ENCODE measurements around the gene LRRTM4. TPM values are rescaled to one million over a fixed set of nuclear protein-coding genes. Genes with fewer than 3 reads are reported as not detected.
"Not testable (repeated sequence)": the region's sequence is repeated elsewhere in the genome, so short reads cannot be mapped to it uniquely, and the experiment has no call there.

LRRTM4 gene
- total and polyA plus RNA-seq, 2 experiments from 2014 or later: not detected

- H3K79me2 ChIP-seq (ENCODE audit: insufficient read depth): no peaks in the 10 kb centered on the region
- DNase-seq: no peak
- no peak overlapping the region for H3K9ac ChIP-seq
- 21 to 22% methylated on average over 8 of the region's 8 CpGs for WGBS, 2 experiments (ENCODE audit: low coverage in 1 of 2, low lambda C conversion rate in 2 of 2, missing lambda C conversion rate in 2 of 2)
- H3K4me2 ChIP-seq (ENCODE audit: unreplicated experiment): no peak overlapping the region
- in situ Hi-C loops (cut with MboI): no loop called here
- H3K4me3 ChIP-seq: no peak overlapping the region
- no peak overlapping the region for H3K27ac ChIP-seq
- H4K20me1 ChIP-seq (ENCODE audit: insufficient read depth): no peaks in the 10 kb centered on the region
- no peaks in the 10 kb centered on the region for H3K27me3 ChIP-seq (replicated peaks; ENCODE audit: insufficient read depth)
- no peak overlapping the region for H2AFZ ChIP-seq
- no peaks in the 10 kb centered on the region for H3K9me3 ChIP-seq (ENCODE audit: low read depth)
- TF ChIP-seq EZH2 (IDR thresholded peaks at IDR 0.05; ENCODE audit: insufficient read depth, poor library complexity, severe bottlenecking): no peak
- no peak for TF ChIP-seq EZH2phosphoT487 (IDR thresholded peaks at IDR 0.05; ENCODE audit: insufficient read depth, low read depth)
- H3F3A ChIP-seq (ENCODE audit: insufficient read depth): no peaks in the 10 kb centered on the region
- no peaks in the 10 kb centered on the region for H3K36me3 ChIP-seq (ENCODE audit: low read depth)
- H3K4me1 ChIP-seq (ENCODE audit: insufficient read depth): no peaks in the 10 kb centered on the region
- no peaks in the 10 kb centered on the region for H3K9me2 ChIP-seq (ENCODE audit: insufficient read depth)
Observed at GRCh38 chr2:77101796-77102452, 420.3 kb downstream of the LRRTM4 start.

DNA sequence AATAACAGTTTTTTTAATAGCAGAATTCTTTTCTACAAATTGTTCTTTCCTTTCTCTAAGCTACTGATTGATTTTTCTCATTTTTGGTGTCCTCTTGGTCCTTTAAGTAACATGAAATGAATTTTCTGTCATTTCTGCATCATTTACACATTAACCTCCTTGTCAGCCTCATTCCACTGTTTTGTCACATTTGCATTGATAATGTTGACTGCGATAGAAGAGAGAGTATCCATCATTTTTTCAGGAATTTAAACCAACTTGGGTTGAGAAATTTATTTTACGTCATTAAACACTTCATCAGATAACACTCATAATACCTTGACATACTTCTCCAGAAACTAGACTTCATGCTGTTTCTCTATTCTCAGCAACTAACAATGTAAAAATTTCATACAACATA lies 422.2 kb downstream of the LRRTM4 start:
- no peaks in the 10 kb centered on the region for H3F3A ChIP-seq (ENCODE audit: insufficient read depth)
- no peaks in the 10 kb centered on the region for H4K20me1 ChIP-seq (ENCODE audit: insufficient read depth)
- H3K9me2 ChIP-seq (ENCODE audit: insufficient read depth): no peaks in the 10 kb centered on the region
- no peak overlapping the region for H3K27ac ChIP-seq
- H3K9ac ChIP-seq: no peak overlapping the region
- TF ChIP-seq EZH2phosphoT487 (IDR thresholded peaks at IDR 0.05; ENCODE audit: insufficient read depth, low read depth) (no peak), EZH2 (IDR thresholded peaks at IDR 0.05; ENCODE audit: insufficient read depth, poor library complexity, severe bottlenecking) (no peak)
- no peaks in the 10 kb centered on the region for H3K36me3 ChIP-seq (ENCODE audit: low read depth)
- no peaks in the 10 kb centered on the region for H3K79me2 ChIP-seq (ENCODE audit: insufficient read depth)
- H3K4me3 ChIP-seq: no peak overlapping the region
- WGBS, 2 experiments (ENCODE audit: low coverage in 1 of 2, low lambda C conversion rate in 2 of 2, missing lambda C conversion rate in 2 of 2): 27 to 35% methylated on average over 2 of the region's 2 CpGs
- no peaks in the 10 kb centered on the region for H3K4me1 ChIP-seq (ENCODE audit: insufficient read depth)
- no peak for DNase-seq
- no peak overlapping the region for H2AFZ ChIP-seq
- H3K27me3 ChIP-seq (replicated peaks; ENCODE audit: insufficient read depth): no peaks in the 10 kb centered on the region
- H3K9me3 ChIP-seq (ENCODE audit: low read depth): no peaks in the 10 kb centered on the region
- in situ Hi-C loops (cut with MboI): no loop called here
- no peak overlapping the region for H3K4me2 ChIP-seq (ENCODE audit: unreplicated experiment)

DNA sequence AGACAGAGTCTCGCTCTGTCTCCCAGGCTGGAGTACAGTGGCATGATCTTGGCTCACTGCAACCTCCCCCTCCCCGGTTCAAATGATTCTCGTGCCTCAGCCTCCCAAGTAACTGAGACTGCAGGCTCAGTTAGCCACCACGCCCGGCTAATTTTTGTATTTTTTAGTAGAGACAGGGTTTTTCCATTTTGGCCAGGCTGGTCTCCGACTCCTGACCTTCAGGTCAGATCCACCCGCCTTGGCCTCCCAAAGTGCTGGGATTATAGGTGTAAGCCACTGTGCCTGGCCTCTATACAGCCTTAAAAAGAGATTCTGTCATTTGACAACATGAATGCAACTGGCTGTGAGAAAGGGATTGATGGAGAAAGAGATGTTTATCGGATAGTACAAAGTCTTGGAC lies 426.7 kb downstream of the LRRTM4 start:
- H3K27ac ChIP-seq; H3F3A ChIP-seq (ENCODE audit: insufficient read depth); in situ Hi-C loops (cut with MboI); H3K9ac ChIP-seq; H4K20me1 ChIP-seq (ENCODE audit: insufficient read depth); H3K4me3 ChIP-seq; H3K9me2 ChIP-seq (ENCODE audit: insufficient read depth); H2AFZ ChIP-seq; H3K27me3 ChIP-seq (replicated peaks; ENCODE audit: insufficient read depth); H3K4me1 ChIP-seq (ENCODE audit: insufficient read depth); DNase-seq; H3K9me3 ChIP-seq (ENCODE audit: low read depth); H3K79me2 ChIP-seq (ENCODE audit: insufficient read depth); H3K36me3 ChIP-seq (ENCODE audit: low read depth); H3K4me2 ChIP-seq (ENCODE audit: unreplicated experiment): not testable (repeated sequence)
- WGBS, 2 experiments (ENCODE audit: low coverage in 1 of 2, low lambda C conversion rate in 2 of 2, missing lambda C conversion rate in 2 of 2): 16 to 23% methylated on average over 8 of the region's 8 CpGs

- TF ChIP-seq EZH2 (IDR thresholded peaks at IDR 0.05; ENCODE audit: insufficient read depth, poor library complexity, severe bottlenecking): no peak
- TF ChIP-seq EZH2phosphoT487 (IDR thresholded peaks at IDR 0.05; ENCODE audit: insufficient read depth, low read depth): no peak
- H3K9me2 ChIP-seq (ENCODE audit: insufficient read depth): no peaks in the 10 kb centered on the region
- H3K9ac ChIP-seq: no peak overlapping the region
- H3F3A ChIP-seq (ENCODE audit: insufficient read depth): no peaks in the 10 kb centered on the region
- H3K4me1 ChIP-seq (ENCODE audit: insufficient read depth): no peaks in the 10 kb centered on the region
- H2AFZ ChIP-seq: no peak overlapping the region
- DNase-seq: no peak
- no peak overlapping the region for H3K4me3 ChIP-seq
- 15 to 19% methylated on average over 1 of the region's 1 CpG for WGBS, 2 experiments (ENCODE audit: low coverage in 1 of 2, low lambda C conversion rate in 2 of 2, missing lambda C conversion rate in 2 of 2)
- no peaks in the 10 kb centered on the region for H3K36me3 ChIP-seq (ENCODE audit: low read depth)
- H3K4me2 ChIP-seq (ENCODE audit: unreplicated experiment): no peak overlapping the region
- H3K27me3 ChIP-seq (replicated peaks; ENCODE audit: insufficient read depth): no peaks in the 10 kb centered on the region
- no peaks in the 10 kb centered on the region for H3K79me2 ChIP-seq (ENCODE audit: insufficient read depth)
- H4K20me1 ChIP-seq (ENCODE audit: insufficient read depth): no peaks in the 10 kb centered on the region
- no peaks in the 10 kb centered on the region for H3K9me3 ChIP-seq (ENCODE audit: low read depth)
- H3K27ac ChIP-seq: no peak overlapping the region
- in situ Hi-C loops (cut with MboI): no loop called here
Observed at GRCh38 chr2:77095096-77095495, 427.1 kb downstream of the LRRTM4 start.

DNA sequence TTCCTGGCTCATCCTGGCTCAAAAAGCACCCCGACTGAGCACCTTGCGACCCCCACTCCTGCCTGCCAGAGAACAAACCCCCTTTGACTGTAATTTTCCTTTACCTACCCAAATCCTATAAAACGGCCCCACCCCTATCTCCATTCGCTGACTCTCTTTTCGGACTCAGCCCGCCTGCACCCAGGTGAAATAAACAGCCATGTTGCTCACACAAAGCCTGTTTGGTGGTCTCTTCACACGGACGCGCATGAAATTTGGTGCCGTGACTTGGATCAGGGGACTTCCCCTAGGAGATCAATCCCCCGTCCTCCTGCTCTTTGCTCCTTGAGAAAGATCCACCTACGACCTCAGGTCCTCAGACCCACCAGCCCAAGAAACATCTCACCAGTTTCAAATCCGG lies 433.8 kb downstream of the LRRTM4 start:
- H3K4me2 ChIP-seq (ENCODE audit: unreplicated experiment); H3K9me3 ChIP-seq (ENCODE audit: low read depth); H3F3A ChIP-seq (ENCODE audit: insufficient read depth); in situ Hi-C loops (cut with MboI); H3K27ac ChIP-seq; H3K9me2 ChIP-seq (ENCODE audit: insufficient read depth); H3K4me1 ChIP-seq (ENCODE audit: insufficient read depth); H3K79me2 ChIP-seq (ENCODE audit: insufficient read depth); H4K20me1 ChIP-seq (ENCODE audit: insufficient read depth); H3K9ac ChIP-seq; H2AFZ ChIP-seq; H3K4me3 ChIP-seq; H3K36me3 ChIP-seq (ENCODE audit: low read depth); DNase-seq; H3K27me3 ChIP-seq (replicated peaks; ENCODE audit: insufficient read depth): not testable (repeated sequence)
- WGBS, 2 experiments (ENCODE audit: low coverage in 1 of 2, low lambda C conversion rate in 2 of 2, missing lambda C conversion rate in 2 of 2): 3 to 9% methylated on average over 13 of the region's 13 CpGs

All from GM23248 (cell line).